ENCODE results near the gene HDAC4.

Gene HDAC4

GRCh38 chr2:239092571-239093294 is 308.1 kb downstream of the HDAC4 start:
- no peaks in the 10 kb centered on the region for H4K20me1 ChIP-seq (ENCODE audit: low read depth, low read length)
- H3K9me3 ChIP-seq (ENCODE audit: insufficient read depth, low read length), result no peaks in the 10 kb centered on the region
- H3K4me2 ChIP-seq (ENCODE audit: low read depth, low read length, poor library complexity, severe bottlenecking), result no peak overlapping the region
- H3K4me3 ChIP-seq (ENCODE audit: insufficient read depth, low read length, poor library complexity, severe bottlenecking), result no peak overlapping the region
- H2AFZ ChIP-seq (ENCODE audit: low read depth, low read length, severe bottlenecking), result no peak overlapping the region
- no peaks in the 10 kb centered on the region for H3K9me2 ChIP-seq (replicated peaks; ENCODE audit: insufficient read depth, low read length)
- H3K36me3 ChIP-seq (ENCODE audit: low read length), result no peaks in the 10 kb centered on the region
- no peaks in the 10 kb centered on the region for H3F3A ChIP-seq (ENCODE audit: insufficient read depth)
- H3K9ac ChIP-seq (ENCODE audit: low read length), result no peak overlapping the region
- H3K27me3 ChIP-seq (ENCODE audit: low read length), result no peaks in the 10 kb centered on the region
- TF ChIP-seq EZH2phosphoT487 (conservative IDR thresholded peaks at IDR 0.05; ENCODE audit: low read length), result no peak
- TF ChIP-seq CTCF (IDR thresholded peaks at IDR 0.05; ENCODE audit: insufficient read depth, low read length, poor library complexity, severe bottlenecking), result no peak
- no peak overlapping the region for H3K27ac ChIP-seq (ENCODE audit: low read depth, low read length)
- H3K79me2 ChIP-seq (ENCODE audit: insufficient read depth, low read length), result no peaks in the 10 kb centered on the region

GRCh38 chr2:239089884-239090283 is 310.9 kb downstream of the HDAC4 start:
- Histone ChIP-seq H3F3A (ENCODE audit: insufficient read depth) (no peaks in the 10 kb centered on the region), H2AFZ (ENCODE audit: low read depth, low read length, severe bottlenecking) (no peak overlapping the region), H4K20me1 (ENCODE audit: low read depth, low read length) (no peaks in the 10 kb centered on the region), H3K36me3 (ENCODE audit: low read length) (no peaks in the 10 kb centered on the region), H3K79me2 (ENCODE audit: insufficient read depth, low read length) (no peaks in the 10 kb centered on the region), H3K4me2 (ENCODE audit: low read depth, low read length, poor library complexity, severe bottlenecking) (no peak overlapping the region), H3K27ac (ENCODE audit: low read depth, low read length) (no peak overlapping the region), H3K27me3 (ENCODE audit: low read length) (no peaks in the 10 kb centered on the region), H3K4me3 (ENCODE audit: insufficient read depth, low read length, poor library complexity, severe bottlenecking) (no peak overlapping the region), H3K9ac (ENCODE audit: low read length) (no peak overlapping the region), H3K9me3 (ENCODE audit: insufficient read depth, low read length) (no peaks in the 10 kb centered on the region), H3K9me2 (replicated peaks; ENCODE audit: insufficient read depth, low read length) (no peaks in the 10 kb centered on the region)
- no peak for TF ChIP-seq EZH2phosphoT487 (conservative IDR thresholded peaks at IDR 0.05; ENCODE audit: low read length)
- no peak for TF ChIP-seq CTCF (IDR thresholded peaks at IDR 0.05; ENCODE audit: insufficient read depth, low read length, poor library complexity, severe bottlenecking)

GRCh38 chr2:239087046-239087710 is 313.6 kb downstream of the HDAC4 start:
- no peaks in the 10 kb centered on the region for H3F3A ChIP-seq (ENCODE audit: insufficient read depth)
- H3K9ac ChIP-seq (ENCODE audit: low read length), result no peak overlapping the region
- H3K9me3 ChIP-seq (ENCODE audit: insufficient read depth, low read length), result no peaks in the 10 kb centered on the region
- no peaks in the 10 kb centered on the region for H3K9me2 ChIP-seq (replicated peaks; ENCODE audit: insufficient read depth, low read length)
- no peaks in the 10 kb centered on the region for H4K20me1 ChIP-seq (ENCODE audit: low read depth, low read length)
- H3K27me3 ChIP-seq (ENCODE audit: low read length), result no peaks in the 10 kb centered on the region
- no peak overlapping the region for H3K4me3 ChIP-seq (ENCODE audit: insufficient read depth, low read length, poor library complexity, severe bottlenecking)
- H3K79me2 ChIP-seq (ENCODE audit: insufficient read depth, low read length), result no peaks in the 10 kb centered on the region
- H3K36me3 ChIP-seq (ENCODE audit: low read length), result no peaks in the 10 kb centered on the region
- H3K4me2 ChIP-seq (ENCODE audit: low read depth, low read length, poor library complexity, severe bottlenecking), result no peak overlapping the region
- no peak for TF ChIP-seq EZH2phosphoT487 (conservative IDR thresholded peaks at IDR 0.05; ENCODE audit: low read length)
- TF ChIP-seq CTCF (IDR thresholded peaks at IDR 0.05; ENCODE audit: insufficient read depth, low read length, poor library complexity, severe bottlenecking), result no peak
- H2AFZ ChIP-seq (ENCODE audit: low read depth, low read length, severe bottlenecking), result no peak overlapping the region
- H3K27ac ChIP-seq (ENCODE audit: low read depth, low read length), result no peak overlapping the region
